ENCODE measurements around the gene CTNNB1. TPM values are rescaled to one million over a fixed set of nuclear protein-coding genes. Genes with fewer than 3 reads are reported as not detected.

The CTNNB1 gene
- total RNA-seq, 3 donors from 2014 or later, result 419 to 687 (median 617) TPM

- intact Hi-C loops (cut with DNase I; ENCODE audit: low total_unique reads), result no loop called here
- Histone ChIP-seq H3K27me3 (no peaks in the 10 kb centered on the region), H3K4me3 (peak overlapping the region in 1 of 3 donors; percentile 7), H3K27ac (peak overlapping the region; percentile 22 to 45), H3K4me1 (peaks cover 0 to 39% of the 10 kb centered on the region in 2 donors), H3K9me3 (no peaks in the 10 kb centered on the region), H3K36me3 (no peaks in the 10 kb centered on the region)
- TF ChIP-seq POLR2AphosphoS5 (IDR thresholded peaks at IDR 0.05), result no peak
- TF ChIP-seq CTCF (IDR thresholded peaks at IDR 0.05), result no peak
- no peak for TF ChIP-seq POLR2A (IDR thresholded peaks at IDR 0.05)
- no peak for DNase-seq (ENCODE audit: low spot score in 2 of 2)
These were observed 8.1 kb downstream of the CTNNB1 start for GRCh38 chr3:41207355-41207754.

DNA sequence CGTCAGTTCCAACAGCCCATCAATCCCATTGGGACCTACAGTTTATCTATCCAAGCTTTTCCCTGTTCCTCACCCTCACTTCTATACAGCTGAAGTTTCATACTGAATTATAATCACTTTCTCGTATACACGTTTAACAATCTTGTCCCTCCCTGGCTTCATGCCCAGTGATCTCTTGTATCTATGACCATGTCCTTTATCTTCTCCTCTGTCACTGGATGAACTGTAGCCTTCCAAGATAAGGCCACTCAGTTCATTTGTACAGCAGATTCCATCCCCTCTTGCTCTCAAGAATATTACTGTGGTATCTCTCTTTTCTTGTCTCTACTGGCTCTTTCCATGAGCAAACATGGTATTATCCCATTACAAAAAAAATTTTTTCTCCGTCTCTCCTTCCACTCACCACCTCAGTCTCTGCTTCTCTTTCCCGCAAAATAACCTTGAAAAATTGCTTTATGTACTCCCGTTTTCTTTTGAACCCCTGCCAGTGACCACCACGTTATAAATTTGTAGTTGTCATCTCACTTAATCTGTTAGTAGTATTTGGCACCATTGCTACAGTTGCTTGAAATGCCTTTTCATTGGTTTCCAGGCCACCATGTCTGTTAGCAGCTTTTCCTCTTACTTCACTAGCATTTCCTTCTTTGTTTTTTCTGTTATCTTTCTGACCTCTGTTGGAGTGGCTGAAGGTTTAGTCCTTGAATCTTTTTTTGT is 9.4 kb downstream of the CTNNB1 start:
- peaks cover 0 to 34% of the 10 kb centered on the region in 2 donors for H3K4me1 ChIP-seq
- intact Hi-C loops (cut with DNase I; ENCODE audit: low total_unique reads), result no loop called here
- no peak overlapping the region for H3K27ac ChIP-seq
- H3K9me3 ChIP-seq, result no peaks in the 10 kb centered on the region
- H3K36me3 ChIP-seq, result no peaks in the 10 kb centered on the region
- DNase-seq (ENCODE audit: low spot score in 2 of 2), result no peak
- TF ChIP-seq POLR2A (IDR thresholded peaks at IDR 0.05) (no peak), POLR2AphosphoS5 (IDR thresholded peaks at IDR 0.05) (no peak), CTCF (IDR thresholded peaks at IDR 0.05) (no peak)
- no peak overlapping the region for H3K4me3 ChIP-seq
- no peaks in the 10 kb centered on the region for H3K27me3 ChIP-seq

GRCh38 chr3:41209646-41210045 is 10.3 kb downstream of the CTNNB1 start:
- Histone ChIP-seq H3K9me3 (no peaks in the 10 kb centered on the region), H3K27me3 (no peaks in the 10 kb centered on the region), H3K27ac (no peak overlapping the region), H3K4me3 (no peak overlapping the region), H3K4me1 (peaks cover 0 to 36% of the 10 kb centered on the region in 2 donors), H3K36me3 (no peaks in the 10 kb centered on the region)
- DNase-seq (ENCODE audit: low spot score in 2 of 2), result no peak
- TF ChIP-seq CTCF (IDR thresholded peaks at IDR 0.05) (no peak), POLR2AphosphoS5 (IDR thresholded peaks at IDR 0.05) (no peak), POLR2A (IDR thresholded peaks at IDR 0.05) (no peak)
- intact Hi-C loops (cut with DNase I; ENCODE audit: low total_unique reads), result no loop called here

DNA sequence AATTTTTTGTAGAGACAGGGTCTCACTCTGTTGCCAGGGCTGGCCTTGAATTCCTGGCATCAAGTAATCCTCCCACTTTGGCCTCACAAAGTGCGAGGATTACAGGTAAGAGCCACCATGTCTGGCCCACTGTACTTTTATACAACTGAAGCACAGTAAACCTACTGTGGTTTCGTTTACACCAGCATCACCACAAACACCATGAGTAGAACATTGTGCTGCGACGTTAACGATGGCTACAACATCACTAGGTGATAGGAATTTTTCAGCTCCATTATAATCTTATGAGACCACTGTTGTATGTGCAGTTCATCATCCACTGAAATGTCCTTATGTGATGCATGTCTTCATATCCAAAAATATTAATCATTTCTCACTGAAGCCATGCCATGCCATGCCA is 11.7 kb downstream of the CTNNB1 start:
- no peak for TF ChIP-seq CTCF (IDR thresholded peaks at IDR 0.05)
- H3K4me1 ChIP-seq, result peaks cover 0 to 31% of the 10 kb centered on the region in 2 donors
- no peaks in the 10 kb centered on the region for H3K27me3 ChIP-seq
- intact Hi-C loops (cut with DNase I; ENCODE audit: low total_unique reads), result no loop called here
- H3K4me3 ChIP-seq, result no peak overlapping the region
- no peak for DNase-seq (ENCODE audit: low spot score in 2 of 2)
- H3K27ac ChIP-seq, result no peak overlapping the region
- no peaks in the 10 kb centered on the region for H3K36me3 ChIP-seq
- H3K9me3 ChIP-seq, result no peaks in the 10 kb centered on the region

- no peak overlapping the region for H3K27ac ChIP-seq
- intact Hi-C loops (cut with DNase I; ENCODE audit: low total_unique reads), result no loop called here
- H3K4me1 ChIP-seq, result peaks cover 0 to 26% of the 10 kb centered on the region in 2 donors
- no peaks in the 10 kb centered on the region for H3K27me3 ChIP-seq
- H3K4me3 ChIP-seq, result no peak overlapping the region
- H3K9me3 ChIP-seq, result no peaks in the 10 kb centered on the region
- TF ChIP-seq POLR2A (IDR thresholded peaks at IDR 0.05) (no peak), CTCF (IDR thresholded peaks at IDR 0.05) (no peak), POLR2AphosphoS5 (IDR thresholded peaks at IDR 0.05) (no peak)
- no peak for DNase-seq (ENCODE audit: low spot score in 2 of 2)
- no peaks in the 10 kb centered on the region for H3K36me3 ChIP-seq
These were observed 12.8 kb downstream of the CTNNB1 start for GRCh38 chr3:41212088-41212487.

Measured in breast epithelium (tissue), 4 donors.